Keratinocyte (primary cell): ENCODE results near the gene TK1. TPM values are rescaled to one million over a fixed set of nuclear protein-coding genes. Genes with fewer than 3 reads are reported as not detected.
A peak's percentile ranks its signal among the peaks of the same experiment; 100 is the strongest.

ENCODE experiments used
- DNase-seq: peaks from one replicate; pipeline ENCODE4 v3.0.0-alpha.2; 2011; ENCODE audit warnings: low read depth, missing footprints, low spot score
- FAIRE-seq: peaks from 2 replicates; lab custom pipeline; 2011; peaks lifted over from hg19 to GRCh38; lab: Jason Lieb, UNC
- H2AFZ ChIP-seq: 2 replicates; pipeline ENCODE4 v1.6.0; 2012; ENCODE audit warnings: low read length, control low read depth, inconsistent platforms; ENCODE audit not compliant: control insufficient read depth
- H3K27ac ChIP-seq: 2 replicates; pipeline ENCODE4 v1.5.1; 2011; ENCODE audit warnings: low read length; ENCODE audit not compliant: control insufficient read depth, insufficient read depth
- H3K27me3 ChIP-seq: 3 replicates; pipeline ENCODE4 v1.6.0; 2011; ENCODE audit warnings: low read length; ENCODE audit not compliant: control insufficient read depth, insufficient read depth; ENCODE audit errors: extremely low read depth
- H3K36me3 ChIP-seq, 2 experiments: 2 replicates in 1 of 2; 3 replicates in 1 of 2; pipeline ENCODE4 v1.5.1; 2011; ENCODE audit warnings: low read length in 2 of 2, mild to moderate bottlenecking in 1 of 2; ENCODE audit not compliant: control insufficient read depth in 2 of 2, insufficient read depth in 2 of 2; ENCODE audit errors: extremely low read depth in 1 of 2
- H3K4me1 ChIP-seq: 3 replicates; pipeline ENCODE4 v1.5.1; 2011; ENCODE audit warnings: low read length; ENCODE audit not compliant: control insufficient read depth, insufficient read depth; ENCODE audit errors: extremely low read depth
- H3K4me2 ChIP-seq: 3 replicates; pipeline ENCODE4 v1.6.0; 2011; ENCODE audit warnings: low read depth, low read length; ENCODE audit not compliant: control insufficient read depth, insufficient read depth; ENCODE audit errors: extremely low read depth
- H3K4me3 ChIP-seq, 3 experiments: fragments of 200-600 bp in 1 of 3; sonication (generic) in 1 of 3; 2 replicates in 2 of 3; 3 replicates in 1 of 3; pipeline ENCODE4 v1.5.1; 2011 to 2016; ENCODE audit warnings: low read length in 3 of 3, mild to moderate bottlenecking in 3 of 3, control low read depth in 2 of 3, inconsistent platforms in 1 of 3, low read depth in 1 of 3, mixed read lengths in 1 of 3, mixed run types in 1 of 3, moderate library complexity in 1 of 3; ENCODE audit not compliant: control insufficient read depth in 2 of 3, insufficient read depth in 2 of 3; ENCODE audit errors: extremely low read depth in 1 of 3
- H3K79me2 ChIP-seq: 2 replicates; pipeline ENCODE4 v1.6.0; 2012; ENCODE audit warnings: low read length; ENCODE audit not compliant: control insufficient read depth, insufficient read depth
- H3K9ac ChIP-seq: 3 replicates; pipeline ENCODE4 v1.6.0; 2011; ENCODE audit warnings: low read length; ENCODE audit not compliant: control insufficient read depth, insufficient read depth; ENCODE audit errors: extremely low read depth
- H3K9me1 ChIP-seq: 3 replicates; pipeline ENCODE4 v1.6.0; 2011; ENCODE audit warnings: low read length; ENCODE audit not compliant: control insufficient read depth, insufficient read depth; ENCODE audit errors: extremely low read depth
- H3K9me3 ChIP-seq: 2 replicates; pipeline ENCODE4 v1.5.1; 2012; ENCODE audit warnings: low read depth, low read length; ENCODE audit not compliant: control insufficient read depth
- H4K20me1 ChIP-seq: 3 replicates; pipeline ENCODE4 v1.6.0; 2011; ENCODE audit warnings: low read length; ENCODE audit not compliant: control insufficient read depth, insufficient read depth; ENCODE audit errors: extremely low read depth
- CTCF ChIP-seq, 3 experiments: IDR thresholded peaks in 1 of 3; conservative IDR thresholded peaks in 1 of 3; optimal IDR thresholded peaks in 1 of 3; 2 replicates in 2 of 3; 3 replicates in 1 of 3; pipeline versions ENCODE3 to v1.5.1; 2011; ENCODE audit warnings: low read length in 3 of 3, mild to moderate bottlenecking in 3 of 3, moderate library complexity in 2 of 3, control low read depth in 1 of 3, inconsistent platforms in 1 of 3; ENCODE audit not compliant: insufficient read depth in 2 of 3; ENCODE audit errors: extremely low read depth in 1 of 3
- EZH2 ChIP-seq: IDR thresholded peaks from one replicate; pipeline ENCODE4 v1.6.1; 2012; ENCODE audit warnings: inconsistent platforms, mild to moderate bottlenecking, low read length, moderate library complexity
- dilution Hi-C: fragments of 300-500 bp; cut with MboI; formaldehyde crosslinking; loops from one replicate; pipeline ENCODE4 v1.7.0; 2020; ENCODE audit warnings: low sequenced_read_pairs; ENCODE audit not compliant: extremely low pct_ligation_motif_present
- polyA plus RNA-seq, 5 experiments: library from polyadenylated mRNA; depleted of rRNA in 3 of 5; stranded (reverse) in 3 of 5; stranded (forward) in 1 of 5; unstranded in 1 of 5; fragments of >200 nt; gene quantifications; 1 replicate in 1 of 5; 2 replicates in 3 of 5; 3 replicates in 1 of 5; pipeline versions ENCODE4 v1.2.1 to v1.2.3, GENCODE V29; 2011 to 2012; ENCODE audit warnings: missing spikeins in 2 of 5, low read depth in 1 of 5, low replicate concordance in 1 of 5

The TK1 gene
- polyA plus RNA-seq, 1 donor (not counting 4 experiments of a cell fraction or from before 2014, with no cell fraction given): 21.8 TPM

- no peaks in the 10 kb centered on the region for H3K9me1 ChIP-seq
- H2AFZ ChIP-seq: no peak overlapping the region
- H3K79me2 ChIP-seq: no peaks in the 10 kb centered on the region
- H3K9me3 ChIP-seq: no peaks in the 10 kb centered on the region
- no peak overlapping the region for H3K4me2 ChIP-seq
- peaks cover 33% of the 10 kb centered on the region for H3K4me1 ChIP-seq
- no peaks in the 10 kb centered on the region for H4K20me1 ChIP-seq
- no peak overlapping the region for H3K9ac ChIP-seq
- TF ChIP-seq CTCF (optimal IDR thresholded peaks at IDR 0.05 in 1 of 3, IDR thresholded peaks at IDR 0.05 in 1 of 3, conservative IDR thresholded peaks at IDR 0.05 in 1 of 3; ENCODE audit: extremely low read depth in 1 of 3, insufficient read depth in 2 of 3, low read length in 3 of 3): no peak
- no peak for TF ChIP-seq EZH2
- FAIRE-seq (peak; percentile 13), DNase-seq (no peak)
- H3K27ac ChIP-seq: no peak overlapping the region
- peaks cover 8% of the 10 kb centered on the region for H3K27me3 ChIP-seq
- no peak overlapping the region for H3K4me3 ChIP-seq
- H3K36me3 ChIP-seq: no peaks in the 10 kb centered on the region
- dilution Hi-C loops: no loop called here
These were observed 39.4 kb downstream of the TK1 start for GRCh38 chr17:78147315-78147998.

- Histone ChIP-seq H3K27me3 (peaks cover 8% of the 10 kb centered on the region), H3K9me1 (no peaks in the 10 kb centered on the region), H3K9ac (no peak overlapping the region), H4K20me1 (no peaks in the 10 kb centered on the region), H3K4me1 (peaks cover 38% of the 10 kb centered on the region), H3K4me2 (no peak overlapping the region), H3K27ac (no peak overlapping the region), H3K36me3 (no peaks in the 10 kb centered on the region), H3K4me3 (no peak overlapping the region), H3K9me3 (no peaks in the 10 kb centered on the region), H3K79me2 (no peaks in the 10 kb centered on the region), H2AFZ (no peak overlapping the region)
- DNase-seq (no peak), FAIRE-seq (no peak)
- dilution Hi-C loops: no loop called here
- TF ChIP-seq EZH2 (no peak), CTCF (optimal IDR thresholded peaks at IDR 0.05 in 1 of 3, IDR thresholded peaks at IDR 0.05 in 1 of 3, conservative IDR thresholded peaks at IDR 0.05 in 1 of 3; ENCODE audit: extremely low read depth in 1 of 3, insufficient read depth in 2 of 3, low read length in 3 of 3) (no peak)
These were observed 40.0 kb downstream of the TK1 start for GRCh38 chr17:78146881-78147280.
